HCT116 (cell line): ENCODE results near the gene CEP112. TPM values are rescaled to one million over a fixed set of nuclear protein-coding genes. Genes with fewer than 3 reads are reported as not detected.

Experiments used
- ATAC-seq: fragments of 200-7000 bp; cut with Tn5 transposase; 2 replicates; pipeline ENCODE4 v1.9.1; 2020; ENCODE audit warnings: mild to moderate bottlenecking, moderate library complexity
- BruUV-seq: library from RNA; stranded (reverse); fragments of 400-500 nt; replicated peaks from 2 replicates; lab custom pipeline; 2021; lab: Mats Ljungman, UMichigan
- CTCF ChIA-PET: fragments of 300-600 bp; sonication (Branson Sonifier 250); formaldehyde crosslinking; loops from one replicate; lab custom pipeline; 2021; ENCODE audit warnings: antibody characterized with exemption; lab: Charles Lee
- POLR2A ChIA-PET: fragments of 300-600, 350-600 bp; sonication (Branson Sonifier 250); formaldehyde crosslinking; loops from one replicate; lab custom pipeline; 2021; ENCODE audit warnings: antibody characterized with exemption; lab: Charles Lee
- RAD21 ChIA-PET, 2 experiments: fragments of 300-600 bp; sonication (Branson Sonifier 250); formaldehyde crosslinking; loops; one replicate each; lab custom pipeline; 2023; ENCODE audit warnings: low total read pairs in 2 of 2; ENCODE audit not compliant: uncharacterized antibody in 2 of 2, unreplicated experiment in 2 of 2, low non-redundant PET in 1 of 2; lab: Charles Lee
- DNase-seq: peaks from one replicate; pipeline ENCODE4 v3.0.0-alpha.2; 2010; ENCODE audit warnings: low read depth, low spot score
- H2AFZ ChIP-seq: fragments of 200-600 bp; shearing (Covaris generic), sonication (generic); 2 replicates; pipeline ENCODE4 v1.6.1; 2017; ENCODE audit warnings: low read depth, mixed run types, mixed read lengths, antibody characterized with exemption, low read length; ENCODE audit not compliant: poor library complexity, severe bottlenecking
- H3K27ac ChIP-seq: 2 replicates; pipeline ENCODE4 v1.5.1; 2012; ENCODE audit warnings: low read depth, low read length
- H3K27me3 ChIP-seq: fragments of 200-600 bp; sonication (generic); 2 replicates; pipeline ENCODE4 v1.6.1; 2016; ENCODE audit warnings: mixed run types, low read length, mixed read lengths; ENCODE audit not compliant: insufficient read depth
- H3K36me3 ChIP-seq, 2 experiments: fragments of 200-500 bp in 1 of 2; fragments of 200-600 bp in 1 of 2; sonication (Bioruptor generic) in 1 of 2; sonication (generic) in 1 of 2; 2 replicates each; pipeline versions ENCODE4 v1.5.1 to v1.6.1; 2014 to 2016; ENCODE audit warnings: low read length in 2 of 2, inconsistent platforms in 1 of 2, mixed read lengths in 1 of 2, mixed run types in 1 of 2; ENCODE audit not compliant: insufficient read depth in 2 of 2, control insufficient read depth in 1 of 2
- H3K4me1 ChIP-seq, 2 experiments: fragments of 200-600 bp in 1 of 2; sonication (generic) in 1 of 2; 2 replicates each; pipeline versions ENCODE4 v1.5.1 to v1.6.1; 2012 to 2017; ENCODE audit warnings: low read length in 2 of 2, inconsistent platforms in 1 of 2, mild to moderate bottlenecking in 1 of 2, mixed read lengths in 1 of 2, mixed run types in 1 of 2, moderate library complexity in 1 of 2; ENCODE audit not compliant: insufficient read depth in 2 of 2, control insufficient read depth in 1 of 2
- H3K4me2 ChIP-seq: fragments of 200-600 bp; sonication (generic); 2 replicates; pipeline ENCODE4 v1.6.1; 2017; ENCODE audit warnings: mixed run types, low read length, mixed read lengths
- H3K4me3 ChIP-seq, 2 experiments: fragments of 200-600 bp in 1 of 2; sonication (generic) in 1 of 2; replicated peaks in 1 of 2; 2 replicates each; pipeline ENCODE4 v1.5.1; 2011 to 2016; ENCODE audit warnings: low read length in 2 of 2, control low read depth in 1 of 2, low read depth in 1 of 2, mild to moderate bottlenecking in 1 of 2, mixed read lengths in 1 of 2, mixed run types in 1 of 2
- H3K79me2 ChIP-seq: fragments of 200-600 bp; sonication (generic); 2 replicates; pipeline ENCODE4 v1.6.1; 2017; ENCODE audit warnings: mild to moderate bottlenecking, mixed run types, low read length, moderate library complexity, mixed read lengths; ENCODE audit not compliant: insufficient read depth
- H3K9ac ChIP-seq: fragments of 200-600 bp; sonication (generic); 2 replicates; pipeline ENCODE4 v1.6.1; 2016; ENCODE audit warnings: low read length, mixed read lengths
- H3K9me2 ChIP-seq: fragments of 200-600 bp; sonication (generic), shearing (Covaris generic); 2 replicates; pipeline ENCODE4 v1.6.1; 2017; ENCODE audit warnings: mixed run types, mild to moderate bottlenecking, moderate library complexity; ENCODE audit not compliant: insufficient read depth
- H3K9me3 ChIP-seq, 2 experiments: fragments of 200-500 bp in 1 of 2; fragments of 200-600 bp in 1 of 2; sonication (Bioruptor generic) in 1 of 2; sonication (generic) in 1 of 2; 2 replicates each; pipeline ENCODE4 v1.6.1; 2014 to 2017; ENCODE audit warnings: low read length in 2 of 2, mixed read lengths in 2 of 2, inconsistent platforms in 1 of 2, low read depth in 1 of 2, mild to moderate bottlenecking in 1 of 2, mixed run types in 1 of 2, moderate library complexity in 1 of 2; ENCODE audit not compliant: control insufficient read depth in 1 of 2, insufficient read depth in 1 of 2
- H4K20me1 ChIP-seq: fragments of 200-600 bp; sonication (generic), shearing (Covaris generic); 2 replicates; pipeline ENCODE4 v1.6.1; 2017; ENCODE audit warnings: mixed run types, mild to moderate bottlenecking, moderate library complexity; ENCODE audit not compliant: insufficient read depth
- CBX3 ChIP-seq: IDR thresholded peaks from 2 replicates; pipeline ENCODE4 v1.6.1; 2012; ENCODE audit warnings: low read depth
- EGR1 ChIP-seq: IDR thresholded peaks from 2 replicates; pipeline ENCODE4 v1.6.1; 2012; ENCODE audit warnings: low read depth
- ELF1 ChIP-seq: IDR thresholded peaks from 2 replicates; pipeline ENCODE4 v1.6.1; 2012; ENCODE audit warnings: low read depth, borderline replicate concordance
- EZH2 ChIP-seq: fragments of 200-600 bp; sonication (generic); IDR thresholded peaks from 2 replicates; pipeline ENCODE4 v1.6.1; 2017; ENCODE audit warnings: antibody characterized with exemption, mixed run types
- FOSL1 ChIP-seq: IDR thresholded peaks from 2 replicates; pipeline ENCODE4 v1.6.1; 2012; ENCODE audit warnings: low read depth
- TCF7L2 ChIP-seq: IDR thresholded peaks from 2 replicates; pipeline ENCODE4 v1.7.0; 2011; ENCODE audit warnings: borderline replicate concordance, inconsistent platforms; ENCODE audit not compliant: insufficient read depth, insufficient read length; ENCODE audit errors: extremely low read depth
- ZNF274 ChIP-seq: fragments of 200-500 bp; sonication (Bioruptor generic); IDR thresholded peaks from 2 replicates; pipeline ENCODE4 v1.6.1; 2014; ENCODE audit warnings: mild to moderate bottlenecking, low read depth, low read length, inconsistent platforms
- intact Hi-C: fragments of 100-400 bp; cut with micrococcal nuclease; formaldehyde crosslinking; loops from 2 replicates; pipeline ENCODE4 v1.10.0; 2022
- total RNA-seq: library from RNA; stranded (reverse); gene quantifications from one replicate; pipeline ENCODE4 v1.2.1, GENCODE V29; 2021; ENCODE audit not compliant: unreplicated experiment
- TF ChIP-seq, protein P1 (sequence below): IDR thresholded peaks from 2 replicates; pipeline ENCODE4 v1.6.1; 2012; ENCODE audit warnings: low read depth
- TF ChIP-seq, protein P2 (sequence below): IDR thresholded peaks from 2 replicates; pipeline ENCODE4 v1.6.1; 2011; ENCODE audit warnings: mild to moderate bottlenecking, low read length, moderate library complexity; ENCODE audit not compliant: insufficient replicate concordance; ENCODE audit errors: extremely low read depth
- TF ChIP-seq, protein P3 (sequence below): IDR thresholded peaks from 2 replicates; pipeline ENCODE4 v1.6.1; 2012

Gene CEP112
- total RNA-seq, 1 experiment from 2014 or later = 10.9 TPM

DNA sequence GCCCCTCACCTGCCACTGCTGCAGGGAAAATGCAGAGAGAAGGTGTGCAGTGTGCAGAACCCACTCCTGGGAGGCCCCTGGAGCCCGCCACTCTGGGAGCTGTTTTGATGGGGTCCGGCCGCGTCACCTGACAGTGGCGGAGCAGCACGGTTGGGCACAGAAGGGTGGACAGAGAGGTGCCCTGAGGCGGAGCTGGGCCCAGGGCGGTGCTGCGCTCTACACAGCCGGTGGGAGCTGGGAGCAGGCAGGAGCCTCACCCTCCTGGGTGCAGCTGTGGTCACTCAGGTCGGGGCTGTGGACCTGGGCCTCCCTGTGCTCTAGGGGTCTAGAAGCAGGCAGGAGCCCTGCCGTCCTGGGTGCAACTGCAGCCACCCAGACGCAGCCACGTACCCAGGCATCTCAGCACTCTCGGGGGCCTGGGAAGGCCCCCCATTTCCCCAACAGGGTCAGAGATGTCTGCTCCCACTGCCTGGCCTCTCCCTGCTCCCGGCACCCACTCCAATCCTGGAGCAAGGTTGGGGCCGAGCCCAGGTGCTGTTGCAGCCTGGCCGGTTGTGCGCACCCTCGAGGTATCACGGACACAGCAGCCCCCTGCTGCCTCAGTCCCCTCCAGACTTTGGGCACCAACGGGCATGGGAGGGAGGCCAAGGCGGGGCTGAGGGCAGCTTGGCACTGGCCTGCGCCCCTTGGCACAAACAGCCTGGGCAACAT lies 326.1 kb downstream of the CEP112 start:
- Histone ChIP-seq H3K36me3 (no peaks in the 10 kb centered on the region), H3K79me2 (no peaks in the 10 kb centered on the region), H3K9ac (no peak overlapping the region), H3K27ac (no peak overlapping the region), H3K4me1 (no peaks in the 10 kb centered on the region), H4K20me1 (no peaks in the 10 kb centered on the region), H3K27me3 (no peaks in the 10 kb centered on the region), H3K9me3 (peaks cover 4 to 6% of the 10 kb centered on the region in 2 experiments; a peak in 2 of 4 replicates), H2AFZ (no peak overlapping the region), H3K9me2 (no peaks in the 10 kb centered on the region), H3K4me2 (no peak overlapping the region), H3K4me3 (no peak overlapping the region)
- ATAC-seq (no peak), DNase-seq (no peak)
- no peak for TF ChIP-seq CBX3
- no peak for TF ChIP-seq ELF1
- TF ChIP-seq, protein P1, sequence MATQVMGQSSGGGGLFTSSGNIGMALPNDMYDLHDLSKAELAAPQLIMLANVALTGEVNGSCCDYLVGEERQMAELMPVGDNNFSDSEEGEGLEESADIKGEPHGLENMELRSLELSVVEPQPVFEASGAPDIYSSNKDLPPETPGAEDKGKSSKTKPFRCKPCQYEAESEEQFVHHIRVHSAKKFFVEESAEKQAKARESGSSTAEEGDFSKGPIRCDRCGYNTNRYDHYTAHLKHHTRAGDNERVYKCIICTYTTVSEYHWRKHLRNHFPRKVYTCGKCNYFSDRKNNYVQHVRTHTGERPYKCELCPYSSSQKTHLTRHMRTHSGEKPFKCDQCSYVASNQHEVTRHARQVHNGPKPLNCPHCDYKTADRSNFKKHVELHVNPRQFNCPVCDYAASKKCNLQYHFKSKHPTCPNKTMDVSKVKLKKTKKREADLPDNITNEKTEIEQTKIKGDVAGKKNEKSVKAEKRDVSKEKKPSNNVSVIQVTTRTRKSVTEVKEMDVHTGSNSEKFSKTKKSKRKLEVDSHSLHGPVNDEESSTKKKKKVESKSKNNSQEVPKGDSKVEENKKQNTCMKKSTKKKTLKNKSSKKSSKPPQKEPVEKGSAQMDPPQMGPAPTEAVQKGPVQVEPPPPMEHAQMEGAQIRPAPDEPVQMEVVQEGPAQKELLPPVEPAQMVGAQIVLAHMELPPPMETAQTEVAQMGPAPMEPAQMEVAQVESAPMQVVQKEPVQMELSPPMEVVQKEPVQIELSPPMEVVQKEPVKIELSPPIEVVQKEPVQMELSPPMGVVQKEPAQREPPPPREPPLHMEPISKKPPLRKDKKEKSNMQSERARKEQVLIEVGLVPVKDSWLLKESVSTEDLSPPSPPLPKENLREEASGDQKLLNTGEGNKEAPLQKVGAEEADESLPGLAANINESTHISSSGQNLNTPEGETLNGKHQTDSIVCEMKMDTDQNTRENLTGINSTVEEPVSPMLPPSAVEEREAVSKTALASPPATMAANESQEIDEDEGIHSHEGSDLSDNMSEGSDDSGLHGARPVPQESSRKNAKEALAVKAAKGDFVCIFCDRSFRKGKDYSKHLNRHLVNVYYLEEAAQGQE = no peak
- no peak for TF ChIP-seq TCF7L2
- no peak for TF ChIP-seq ZNF274
- TF ChIP-seq, protein P2, sequence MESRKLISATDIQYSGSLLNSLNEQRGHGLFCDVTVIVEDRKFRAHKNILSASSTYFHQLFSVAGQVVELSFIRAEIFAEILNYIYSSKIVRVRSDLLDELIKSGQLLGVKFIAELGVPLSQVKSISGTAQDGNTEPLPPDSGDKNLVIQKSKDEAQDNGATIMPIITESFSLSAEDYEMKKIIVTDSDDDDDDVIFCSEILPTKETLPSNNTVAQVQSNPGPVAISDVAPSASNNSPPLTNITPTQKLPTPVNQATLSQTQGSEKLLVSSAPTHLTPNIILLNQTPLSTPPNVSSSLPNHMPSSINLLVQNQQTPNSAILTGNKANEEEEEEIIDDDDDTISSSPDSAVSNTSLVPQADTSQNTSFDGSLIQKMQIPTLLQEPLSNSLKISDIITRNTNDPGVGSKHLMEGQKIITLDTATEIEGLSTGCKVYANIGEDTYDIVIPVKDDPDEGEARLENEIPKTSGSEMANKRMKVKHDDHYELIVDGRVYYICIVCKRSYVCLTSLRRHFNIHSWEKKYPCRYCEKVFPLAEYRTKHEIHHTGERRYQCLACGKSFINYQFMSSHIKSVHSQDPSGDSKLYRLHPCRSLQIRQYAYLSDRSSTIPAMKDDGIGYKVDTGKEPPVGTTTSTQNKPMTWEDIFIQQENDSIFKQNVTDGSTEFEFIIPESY = no peak
- no peak for TF ChIP-seq FOSL1
- no peak for TF ChIP-seq EZH2
- TF ChIP-seq EGR1 = no peak
- TF ChIP-seq, protein P3, sequence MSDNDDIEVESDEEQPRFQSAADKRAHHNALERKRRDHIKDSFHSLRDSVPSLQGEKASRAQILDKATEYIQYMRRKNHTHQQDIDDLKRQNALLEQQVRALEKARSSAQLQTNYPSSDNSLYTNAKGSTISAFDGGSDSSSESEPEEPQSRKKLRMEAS = no peak
- BruUV-seq = no TSS peak
- ChIA-PET CTCF (no interaction called here), POLR2A (no interaction called here), RAD21 (no interaction called here)
- intact Hi-C loops = no loop called here
